HEK293 (cell line): Measurements from ENCODE around the gene ZNF394.
A peak's percentile ranks its signal among the peaks of the same experiment; 100 is the strongest.

Source experiments
- CTCF ChIA-PET: fragments of 350-600 bp; formaldehyde crosslinking; extraction: SDS; loops from one replicate; lab custom pipeline; 2021; ENCODE audit warnings: antibody characterized with exemption; lab: Yijun Ruan, JAX
- POLR2A ChIA-PET: fragments of 300-600 bp; formaldehyde crosslinking; extraction: SDS; loops from one replicate; lab custom pipeline; 2020; ENCODE audit warnings: antibody characterized with exemption, inconsistent platforms; lab: Yijun Ruan, JAX
- H3K27ac ChIP-seq: fragments of 200-500 bp; sonication (Bioruptor generic); 2 replicates; pipeline ENCODE4 v1.5.1; 2014; ENCODE audit warnings: low read depth, low read length, control low read depth, inconsistent platforms; ENCODE audit errors: extremely low read depth
- H3K36me3 ChIP-seq, 2 experiments: fragments of 200-500 bp in 1 of 2; sonication (Bioruptor generic) in 1 of 2; 1 replicate in 1 of 2; 2 replicates in 1 of 2; pipeline ENCODE4 v1.5.1; 2014 to 2017; ENCODE audit warnings: inconsistent platforms in 2 of 2, low read length in 2 of 2; ENCODE audit not compliant: control insufficient read depth in 2 of 2, insufficient read depth in 1 of 2
- H3K4me1 ChIP-seq: fragments of 200-500 bp; sonication (Bioruptor generic); 2 replicates; pipeline ENCODE4 v1.5.1; 2014; ENCODE audit warnings: mild to moderate bottlenecking, low read length, inconsistent platforms; ENCODE audit not compliant: control insufficient read depth, insufficient read depth
- H3K4me3 ChIP-seq: 2 replicates; pipeline ENCODE4 v1.5.1; 2011; ENCODE audit warnings: low read depth, mild to moderate bottlenecking, control low read depth, low read length, moderate library complexity
- H3K9me3 ChIP-seq: fragments of 200-500 bp; sonication (Bioruptor generic); 2 replicates; pipeline ENCODE4 v1.5.1; 2014; ENCODE audit warnings: low read depth, low read length, inconsistent platforms; ENCODE audit not compliant: control insufficient read depth, insufficient read depth
- EGR2 ChIP-seq: fragments of 450-650 bp; formaldehyde crosslinking; IDR thresholded peaks from 2 replicates; pipeline ENCODE4 v1.5.1; 2016; ENCODE audit warnings: low read depth, missing biosample characterization, missing genetic modification characterization
- GLI4 ChIP-seq: fragments of 450-650 bp; formaldehyde crosslinking; IDR thresholded peaks from 2 replicates; pipeline ENCODE4 v1.5.1; 2016; ENCODE audit warnings: missing biosample characterization, missing genetic modification characterization
- GLIS1 ChIP-seq: fragments of 450-650 bp; formaldehyde crosslinking; IDR thresholded peaks from 2 replicates; pipeline ENCODE4 v1.5.1; 2016; ENCODE audit warnings: missing biosample characterization, missing genetic modification characterization
- KLF9 ChIP-seq: fragments of 450-650 bp; formaldehyde crosslinking; IDR thresholded peaks from 2 replicates; pipeline ENCODE4 v1.5.1; 2016; ENCODE audit warnings: missing biosample characterization, missing genetic modification characterization, low read depth
- REST ChIP-seq: fragments of 450-650 bp; formaldehyde crosslinking; IDR thresholded peaks from 2 replicates; pipeline ENCODE4 v1.5.1; 2016; ENCODE audit warnings: missing biosample characterization, missing genetic modification characterization
- YY2 ChIP-seq: fragments of 450-650 bp; formaldehyde crosslinking; IDR thresholded peaks from 2 replicates; pipeline ENCODE4 v1.5.1; 2016; ENCODE audit warnings: missing biosample characterization, missing genetic modification characterization
- ZFHX2 ChIP-seq: fragments of 450-650 bp; formaldehyde crosslinking; conservative IDR thresholded peaks from 2 replicates; pipeline ENCODE4 v1.5.1; 2016; ENCODE audit warnings: missing biosample characterization, missing genetic modification characterization
- ZFP3 ChIP-seq: fragments of 450-650 bp; formaldehyde crosslinking; IDR thresholded peaks from 2 replicates; pipeline ENCODE4 v1.5.1; 2016; ENCODE audit warnings: low read depth, missing biosample characterization, missing genetic modification characterization
- ZNF2 ChIP-seq: fragments of 450-650 bp; formaldehyde crosslinking; IDR thresholded peaks from 2 replicates; pipeline ENCODE4 v1.5.1; 2016; ENCODE audit warnings: missing biosample characterization, missing genetic modification characterization
- ZNF214 ChIP-seq: fragments of 450-650 bp; formaldehyde crosslinking; IDR thresholded peaks from 2 replicates; pipeline ENCODE4 v1.5.1; 2017; ENCODE audit warnings: missing biosample characterization, mild to moderate bottlenecking, missing genetic modification characterization, borderline replicate concordance
- ZNF48 ChIP-seq: fragments of 450-650 bp; formaldehyde crosslinking; IDR thresholded peaks from 2 replicates; pipeline ENCODE4 v1.5.1; 2016; ENCODE audit warnings: missing biosample characterization, missing genetic modification characterization
- ZNF555 ChIP-seq: fragments of 450-650 bp; formaldehyde crosslinking; conservative IDR thresholded peaks from 2 replicates; pipeline ENCODE4 v1.5.1; 2017; ENCODE audit warnings: missing biosample characterization, mild to moderate bottlenecking, missing genetic modification characterization, inconsistent platforms
- ZNF785 ChIP-seq: fragments of 450-650 bp; formaldehyde crosslinking; IDR thresholded peaks from 2 replicates; pipeline ENCODE4 v1.5.1; 2016; ENCODE audit warnings: missing biosample characterization, missing genetic modification characterization
- ZSCAN23 ChIP-seq: fragments of 450-650 bp; formaldehyde crosslinking; IDR thresholded peaks from 2 replicates; pipeline ENCODE4 v1.5.1; 2016; ENCODE audit warnings: missing biosample characterization, missing genetic modification characterization
- TF ChIP-seq, protein P1 (sequence below): fragments of 450-650 bp; IDR thresholded peaks from 2 replicates; pipeline ENCODE4 v1.5.1; 2018; ENCODE audit warnings: missing biosample characterization, mild to moderate bottlenecking, missing genetic modification characterization
- TF ChIP-seq, protein P2 (sequence below): sonication (generic); formaldehyde crosslinking; IDR thresholded peaks from 2 replicates; pipeline ENCODE4 v1.8.1; 2022; ENCODE audit warnings: mild to moderate bottlenecking, moderate library complexity, missing genetic modification reagents
- TF ChIP-seq, protein P3 (sequence below): fragments of 450-650 bp; formaldehyde crosslinking; IDR thresholded peaks from 2 replicates; pipeline ENCODE4 v1.5.1; 2017; ENCODE audit warnings: missing biosample characterization, missing genetic modification characterization

Gene ZNF394

DNA sequence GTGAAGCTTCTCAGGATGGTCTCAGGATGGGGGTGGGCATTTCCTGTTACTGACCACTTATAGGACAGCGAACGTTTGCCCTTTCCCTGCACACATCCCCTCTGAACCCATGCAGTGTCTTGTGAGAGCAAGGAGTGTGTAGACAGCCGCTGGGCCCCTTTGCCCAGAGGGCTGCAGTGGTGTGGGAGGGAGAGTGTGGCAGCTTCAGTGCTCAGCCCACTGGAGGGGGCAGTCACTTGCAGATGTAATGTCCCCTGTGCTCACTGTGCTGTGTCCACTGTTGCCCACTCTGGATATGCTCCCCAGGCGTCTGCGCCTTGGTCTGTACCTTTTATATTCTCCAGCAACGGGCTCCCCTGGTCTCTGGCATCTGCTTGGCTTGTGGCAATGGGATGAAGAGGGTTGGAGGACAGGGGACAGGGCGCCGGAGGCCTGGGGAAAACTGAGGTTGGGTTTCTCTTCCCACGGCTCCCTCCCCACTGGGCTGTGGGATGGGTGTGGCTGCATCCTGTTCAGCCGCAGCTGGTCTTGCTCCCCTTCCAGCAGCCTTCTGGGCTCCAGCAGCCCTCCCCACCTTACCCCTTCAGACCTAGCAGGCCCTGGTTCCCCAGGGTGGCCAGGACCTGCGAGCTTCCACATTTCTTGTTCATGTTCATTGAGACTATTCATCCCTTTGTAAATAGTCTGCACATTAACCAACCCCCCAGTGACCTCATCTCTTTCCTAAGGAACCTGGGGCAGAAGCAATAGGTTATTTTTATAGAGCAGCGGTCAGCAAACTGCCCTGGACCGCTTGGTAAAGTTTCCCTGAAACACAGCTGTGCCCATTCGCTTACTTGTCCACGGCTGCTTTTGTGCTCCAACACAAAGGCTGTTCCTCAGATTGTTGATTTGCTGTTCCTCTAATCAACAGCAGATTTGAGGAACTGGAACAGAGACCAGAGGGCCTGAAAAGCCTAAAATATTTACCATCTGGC is 21.3 kb downstream of the ZNF394 start:
- Histone ChIP-seq H3K36me3 (peaks cover 13 to 55% of the 10 kb centered on the region in 2 experiments), H3K9me3 (no peaks in the 10 kb centered on the region)
- peak; percentile 27; the same call in 1 of the 2 replicates for TF ChIP-seq ZFHX2 (tag by site-specific recombination)
- TF ChIP-seq EGR2 (tag by site-specific recombination) = peak; percentile 35
- TF ChIP-seq REST = no peak
- TF ChIP-seq, all 188 proteins: peak for 2
- no peaks in the 10 kb centered on the region for H3K4me1 ChIP-seq
- POLR2A ChIA-PET = no interaction called here
- no peak overlapping the region for H3K27ac ChIP-seq
- H3K4me3 ChIP-seq = no peak overlapping the region
- CTCF ChIA-PET = interaction anchor here (0.6 to 0.9 kb wide), 3 partner anchors 12 to 545 kb away, joined by 3 to 5 read pairs (median 3); no protein-coding TSS in a partner anchor

DNA sequence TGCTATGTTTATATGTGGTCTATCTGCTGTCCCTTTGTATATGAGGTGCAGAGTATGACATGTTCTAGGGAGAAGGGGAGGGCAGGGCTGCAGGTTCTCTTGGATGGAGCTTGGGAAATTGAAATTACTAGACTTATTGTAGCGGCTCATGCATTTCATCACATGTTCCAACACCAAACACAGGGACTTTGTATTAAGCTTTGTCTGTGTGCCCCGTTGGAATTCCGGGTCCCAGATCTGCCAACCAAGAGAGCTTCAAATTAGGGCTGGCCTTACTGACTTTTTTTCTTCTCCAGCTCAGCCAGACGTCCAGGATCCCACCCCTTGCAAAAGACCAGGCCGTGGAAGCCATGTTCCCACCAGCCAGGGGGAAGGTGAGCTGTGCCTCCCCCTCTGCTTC is 24.0 kb downstream of the ZNF394 start:
- peaks cover 5 to 45% of the 10 kb centered on the region in 2 experiments for H3K36me3 ChIP-seq
- no peak overlapping the region for H3K4me3 ChIP-seq
- no peaks in the 10 kb centered on the region for H3K9me3 ChIP-seq
- no peaks in the 10 kb centered on the region for H3K4me1 ChIP-seq
- TF ChIP-seq GLIS1 (tag by site-specific recombination) = no peak
- TF ChIP-seq ZNF785 (tag by site-specific recombination) = no peak
- TF ChIP-seq ZNF555 = no peak
- TF ChIP-seq KLF9 (tag by site-specific recombination) = no peak
- TF ChIP-seq ZNF214 (tag by site-specific recombination) = no peak
- no peak for TF ChIP-seq GLI4 (tag by site-specific recombination)
- TF ChIP-seq, protein P1, sequence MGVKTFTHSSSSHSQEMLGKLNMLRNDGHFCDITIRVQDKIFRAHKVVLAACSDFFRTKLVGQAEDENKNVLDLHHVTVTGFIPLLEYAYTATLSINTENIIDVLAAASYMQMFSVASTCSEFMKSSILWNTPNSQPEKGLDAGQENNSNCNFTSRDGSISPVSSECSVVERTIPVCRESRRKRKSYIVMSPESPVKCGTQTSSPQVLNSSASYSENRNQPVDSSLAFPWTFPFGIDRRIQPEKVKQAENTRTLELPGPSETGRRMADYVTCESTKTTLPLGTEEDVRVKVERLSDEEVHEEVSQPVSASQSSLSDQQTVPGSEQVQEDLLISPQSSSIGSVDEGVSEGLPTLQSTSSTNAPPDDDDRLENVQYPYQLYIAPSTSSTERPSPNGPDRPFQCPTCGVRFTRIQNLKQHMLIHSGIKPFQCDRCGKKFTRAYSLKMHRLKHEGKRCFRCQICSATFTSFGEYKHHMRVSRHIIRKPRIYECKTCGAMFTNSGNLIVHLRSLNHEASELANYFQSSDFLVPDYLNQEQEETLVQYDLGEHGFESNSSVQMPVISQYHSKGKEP (tag by site-specific recombination) = no peak
- TF ChIP-seq ZNF2 (tag by site-specific recombination) = no peak
- TF ChIP-seq, protein P2, sequence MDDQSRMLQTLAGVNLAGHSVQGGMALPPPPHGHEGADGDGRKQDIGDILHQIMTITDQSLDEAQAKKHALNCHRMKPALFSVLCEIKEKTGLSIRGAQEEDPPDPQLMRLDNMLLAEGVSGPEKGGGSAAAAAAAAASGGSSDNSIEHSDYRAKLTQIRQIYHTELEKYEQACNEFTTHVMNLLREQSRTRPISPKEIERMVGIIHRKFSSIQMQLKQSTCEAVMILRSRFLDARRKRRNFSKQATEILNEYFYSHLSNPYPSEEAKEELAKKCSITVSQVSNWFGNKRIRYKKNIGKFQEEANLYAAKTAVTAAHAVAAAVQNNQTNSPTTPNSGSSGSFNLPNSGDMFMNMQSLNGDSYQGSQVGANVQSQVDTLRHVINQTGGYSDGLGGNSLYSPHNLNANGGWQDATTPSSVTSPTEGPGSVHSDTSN (CRISPR knock-in tag) = no peak
- no peak for TF ChIP-seq ZFP3 (tag by site-specific recombination)
- no peak for TF ChIP-seq YY2 (tag by site-specific recombination)
- no peak for TF ChIP-seq ZNF48
- TF ChIP-seq ZSCAN23 = no peak
- TF ChIP-seq, protein P3, sequence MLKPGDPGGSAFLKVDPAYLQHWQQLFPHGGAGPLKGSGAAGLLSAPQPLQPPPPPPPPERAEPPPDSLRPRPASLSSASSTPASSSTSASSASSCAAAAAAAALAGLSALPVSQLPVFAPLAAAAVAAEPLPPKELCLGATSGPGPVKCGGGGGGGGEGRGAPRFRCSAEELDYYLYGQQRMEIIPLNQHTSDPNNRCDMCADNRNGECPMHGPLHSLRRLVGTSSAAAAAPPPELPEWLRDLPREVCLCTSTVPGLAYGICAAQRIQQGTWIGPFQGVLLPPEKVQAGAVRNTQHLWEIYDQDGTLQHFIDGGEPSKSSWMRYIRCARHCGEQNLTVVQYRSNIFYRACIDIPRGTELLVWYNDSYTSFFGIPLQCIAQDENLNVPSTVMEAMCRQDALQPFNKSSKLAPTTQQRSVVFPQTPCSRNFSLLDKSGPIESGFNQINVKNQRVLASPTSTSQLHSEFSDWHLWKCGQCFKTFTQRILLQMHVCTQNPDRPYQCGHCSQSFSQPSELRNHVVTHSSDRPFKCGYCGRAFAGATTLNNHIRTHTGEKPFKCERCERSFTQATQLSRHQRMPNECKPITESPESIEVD (tag by site-specific recombination) = no peak
- TF ChIP-seq, all 188 proteins: peak for 0
- ChIA-PET POLR2A (interaction anchor here (1.1 to 1.2 kb wide), 2 partner anchors 10 to 24 kb away, joined by 4 to 7 read pairs; partner anchors contain the start of genes ATP5MF and ZNF394), CTCF (interaction anchor here (0.9 kb wide), 1 partner anchor 51 kb away, joined by 3 read pairs; no protein-coding TSS in a partner anchor)
- H3K27ac ChIP-seq = no peak overlapping the region
